Glomerular visceral epithelial cell (primary cell): Measurements from ENCODE around the gene GAREM1.

Experiments
- DNase-seq: peaks from one replicate; pipeline ENCODE4 v3.0.0-alpha.2; 2016; ENCODE audit errors: extremely low spot score

The GAREM1 gene

GRCh38 chr18:32459361-32460101 is 11.2 kb downstream of the GAREM1 start:
- DNase-seq: no peak

- DNase-seq: no peak
These were observed 15.3 kb downstream of the GAREM1 start for GRCh38 chr18:32455361-32455760.

DNA sequence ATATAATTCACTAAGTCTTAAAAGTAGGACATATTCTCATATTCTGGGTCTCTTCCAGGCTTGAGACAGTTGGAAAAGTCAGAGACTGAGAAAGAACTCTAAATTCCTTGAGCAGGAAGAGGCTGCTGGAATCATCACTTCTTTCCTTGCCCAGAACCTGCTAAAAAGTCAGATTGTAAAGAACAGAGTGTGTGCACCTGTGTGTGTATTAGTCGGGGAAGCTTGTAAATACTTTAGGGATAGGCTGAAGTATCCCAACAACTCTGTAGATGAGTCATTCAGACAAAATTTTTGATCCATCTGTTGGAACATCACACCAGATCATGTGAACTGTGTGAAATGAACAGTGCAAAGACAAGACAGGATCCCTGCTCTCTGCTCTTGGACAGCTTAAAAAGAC is 16.1 kb downstream of the GAREM1 start:
- no peak for DNase-seq

DNA sequence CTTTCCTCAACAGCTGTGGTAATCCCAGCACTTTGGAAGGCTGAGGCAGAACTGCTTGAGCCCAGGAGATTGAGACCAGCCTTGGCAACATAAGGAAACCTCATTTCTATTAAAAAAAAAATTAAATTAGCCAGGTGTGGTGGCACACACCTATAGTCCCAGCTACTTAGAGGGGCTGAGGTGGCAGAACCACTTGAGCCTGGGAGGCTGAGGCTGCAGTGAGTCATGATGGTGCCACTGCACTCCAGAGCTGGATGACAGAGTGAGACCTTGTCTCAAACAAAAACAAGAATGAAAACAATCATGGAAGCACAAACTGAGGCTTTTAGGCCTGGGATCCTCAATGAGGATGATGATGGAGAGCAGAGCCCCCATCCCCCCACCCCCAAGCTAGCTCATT is 19.8 kb downstream of the GAREM1 start:
- no peak for DNase-seq

DNA sequence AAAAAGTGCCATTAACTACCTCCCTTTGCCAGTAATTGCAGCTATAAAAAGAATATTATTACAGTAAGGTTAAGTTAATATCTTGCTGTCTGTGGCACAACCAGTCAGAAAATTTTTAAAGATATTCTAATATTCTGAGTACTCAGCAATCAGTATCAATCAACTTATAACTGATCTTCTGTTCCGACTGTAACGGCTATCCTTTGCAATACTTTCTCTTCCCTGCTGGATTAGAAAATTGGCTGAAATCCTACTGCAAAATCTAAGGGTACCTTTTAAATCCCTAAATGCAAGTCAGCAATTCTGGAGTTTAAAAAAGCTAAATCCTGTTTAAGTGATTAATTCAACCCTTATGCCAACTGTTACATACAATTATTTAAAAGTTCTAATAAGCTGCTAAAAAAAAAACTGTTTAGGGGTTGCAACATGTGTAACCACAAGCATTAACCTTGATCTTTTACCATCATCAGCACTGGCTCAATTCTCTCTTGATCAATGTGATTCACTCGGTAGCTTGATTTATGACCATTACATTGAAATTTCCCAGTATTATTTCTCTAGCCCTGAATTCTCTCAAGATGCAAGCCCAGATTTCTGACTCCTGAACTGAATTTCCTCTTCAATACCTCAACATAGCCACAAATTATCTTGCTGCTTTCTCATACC is 20.5 kb downstream of the GAREM1 start:
- no peak for DNase-seq

GRCh38 chr18:32446780-32447179 is 23.9 kb downstream of the GAREM1 start:
- DNase-seq: no peak

- DNase-seq: no peak
These were observed 24.8 kb downstream of the GAREM1 start for GRCh38 chr18:32445846-32446245.

- no peak for DNase-seq
These were observed 26.9 kb downstream of the GAREM1 start for GRCh38 chr18:32443706-32444215.

DNA sequence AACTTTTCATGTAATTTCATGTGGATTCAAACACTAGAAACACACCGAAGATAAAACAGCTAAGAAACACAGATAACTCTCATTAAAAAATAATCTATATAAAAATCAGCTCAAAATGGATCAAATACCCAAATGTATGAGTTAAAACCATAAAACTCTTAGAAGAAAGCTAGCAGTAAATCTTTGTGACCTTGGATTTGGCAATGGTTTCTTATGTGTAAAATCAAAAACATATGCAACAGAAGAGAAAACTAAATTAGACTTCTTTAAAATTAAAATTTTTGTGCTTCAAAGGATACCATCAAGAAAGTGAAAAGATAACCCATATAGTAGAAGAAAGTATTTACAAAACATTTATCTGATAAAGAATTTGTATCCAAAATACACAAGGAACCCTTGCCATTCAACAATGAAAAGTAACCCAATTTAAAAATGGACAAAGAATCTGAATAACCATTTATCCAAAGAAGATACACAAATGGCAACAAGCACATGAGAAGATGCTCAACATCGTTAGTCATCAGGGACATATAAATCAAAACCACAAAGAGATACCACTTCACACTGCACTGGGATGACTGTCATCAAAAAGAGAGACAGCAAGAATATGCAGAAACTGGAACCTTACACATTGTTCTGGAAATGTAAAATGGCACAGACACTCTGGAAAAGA is 27.5 kb downstream of the GAREM1 start:
- DNase-seq: no peak

DNA sequence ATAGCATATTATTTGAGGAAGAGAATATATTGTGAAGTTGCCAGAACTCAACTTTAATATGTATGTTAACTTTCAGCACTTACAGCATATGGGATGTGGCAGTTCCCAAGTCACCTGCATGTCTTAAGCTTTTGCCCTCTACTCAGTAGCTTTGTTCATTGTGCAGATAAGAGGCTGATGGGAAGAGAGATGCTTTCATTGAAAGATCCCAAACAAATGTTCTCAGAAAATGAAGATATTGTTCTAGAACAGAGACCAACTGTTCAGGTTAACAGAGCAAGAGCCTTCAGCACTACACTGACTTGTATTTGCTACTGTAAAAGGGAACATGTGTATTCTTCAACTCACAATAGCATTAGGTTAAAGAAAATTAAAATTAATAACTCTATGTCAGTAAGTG is 28.1 kb downstream of the GAREM1 start:
- DNase-seq: no peak

DNA sequence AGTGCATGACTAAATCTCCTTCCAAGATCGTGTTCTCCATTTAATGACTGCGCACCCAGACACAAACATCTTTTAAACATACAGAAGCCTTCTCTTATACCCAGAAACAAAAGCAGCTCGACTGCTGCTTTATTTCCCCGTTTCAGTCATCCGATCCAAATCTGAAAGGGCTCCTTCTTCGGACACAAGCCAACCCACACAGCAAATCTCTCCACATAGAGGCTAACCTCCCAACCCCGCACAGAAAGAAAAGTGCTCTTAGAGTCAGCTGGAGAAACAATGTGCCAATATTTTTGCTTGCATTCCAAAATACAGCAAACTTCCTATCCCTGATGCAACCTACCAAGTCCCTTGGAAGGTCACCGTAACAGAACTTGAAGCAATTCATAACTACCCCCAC is 29.1 kb downstream of the GAREM1 start:
- DNase-seq: no peak

GRCh38 chr18:32440518-32440917 is 30.2 kb downstream of the GAREM1 start:
- DNase-seq: no peak

GRCh38 chr18:32439802-32440201 is 30.9 kb downstream of the GAREM1 start:
- no peak for DNase-seq

DNA sequence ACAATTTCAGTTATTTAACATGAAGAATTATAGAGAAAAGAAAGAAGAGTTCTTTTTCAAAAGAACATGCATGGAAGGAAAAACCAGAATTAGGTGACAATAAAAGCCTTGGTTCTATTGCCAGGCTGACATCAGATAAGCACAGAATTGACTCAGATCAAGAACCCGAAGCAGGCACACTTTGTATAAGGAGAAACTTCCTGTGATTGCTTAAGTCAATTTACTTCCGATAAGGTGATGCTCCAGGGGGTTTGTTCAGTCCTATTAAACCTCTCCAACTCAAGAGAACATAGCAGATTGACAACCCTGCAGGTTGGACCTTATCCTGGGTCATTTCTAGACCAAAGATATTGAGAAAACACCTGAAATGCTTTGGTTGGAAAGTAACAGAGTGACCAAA is 31.4 kb downstream of the GAREM1 start:
- no peak for DNase-seq

DNA sequence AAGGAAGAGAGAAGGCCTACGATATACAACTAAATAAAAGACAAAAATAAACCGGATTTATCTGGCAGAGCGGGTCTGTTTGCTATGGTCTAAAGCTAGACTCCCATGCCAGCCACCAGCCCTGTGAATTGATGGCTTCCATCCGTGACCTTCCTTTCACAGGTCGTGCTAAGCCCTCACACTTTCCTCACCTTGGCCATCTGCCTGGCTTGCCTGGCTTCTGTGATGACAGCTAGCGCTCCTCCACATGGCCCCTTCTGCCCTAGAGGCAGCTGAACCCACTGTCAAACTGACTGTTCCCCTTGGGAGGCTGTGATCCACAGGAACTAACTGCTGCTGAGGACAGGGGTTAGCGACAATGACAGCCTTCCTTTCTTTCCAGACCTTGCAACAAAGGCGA is 32.5 kb downstream of the GAREM1 start:
- DNase-seq: no peak

DNA sequence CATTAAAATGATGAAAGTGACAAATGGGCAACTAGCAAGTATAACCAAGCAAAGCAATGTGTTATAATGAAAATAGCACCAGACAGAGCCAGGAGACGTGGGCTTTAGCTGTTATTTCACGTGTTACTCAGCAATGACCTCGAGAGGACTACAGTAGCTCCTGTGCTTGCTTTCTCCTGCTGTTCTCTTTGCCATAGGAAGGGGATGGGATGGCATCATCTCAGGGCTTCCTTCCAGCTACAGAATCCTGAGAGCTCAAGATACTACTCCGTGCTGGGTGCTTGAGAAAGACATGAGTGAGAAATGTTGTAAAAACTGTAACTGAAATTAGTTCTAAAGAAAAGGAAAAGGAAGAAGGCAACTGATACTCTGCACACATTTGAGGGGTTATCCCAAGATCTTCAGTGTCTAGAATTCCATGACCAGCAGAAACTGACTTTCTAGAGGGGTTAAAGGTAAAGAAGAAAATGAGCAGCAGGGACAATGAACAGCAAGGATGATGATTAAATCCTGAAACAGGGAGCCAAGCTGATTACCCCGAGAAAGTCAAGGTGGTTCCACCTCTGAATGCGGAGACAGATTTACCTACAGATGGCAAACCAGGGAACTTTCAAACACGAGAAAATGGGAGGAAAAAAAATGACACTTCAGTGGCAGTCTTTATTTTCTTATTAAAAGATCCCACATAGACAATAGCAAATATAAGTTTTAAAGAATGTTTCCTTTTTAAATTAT is 33.4 kb downstream of the GAREM1 start:
- DNase-seq: no peak

- no peak for DNase-seq
These were observed 34.8 kb downstream of the GAREM1 start for GRCh38 chr18:32435631-32436500.

- no peak for DNase-seq
These were observed 38.9 kb downstream of the GAREM1 start for GRCh38 chr18:32431753-32432152.

DNA sequence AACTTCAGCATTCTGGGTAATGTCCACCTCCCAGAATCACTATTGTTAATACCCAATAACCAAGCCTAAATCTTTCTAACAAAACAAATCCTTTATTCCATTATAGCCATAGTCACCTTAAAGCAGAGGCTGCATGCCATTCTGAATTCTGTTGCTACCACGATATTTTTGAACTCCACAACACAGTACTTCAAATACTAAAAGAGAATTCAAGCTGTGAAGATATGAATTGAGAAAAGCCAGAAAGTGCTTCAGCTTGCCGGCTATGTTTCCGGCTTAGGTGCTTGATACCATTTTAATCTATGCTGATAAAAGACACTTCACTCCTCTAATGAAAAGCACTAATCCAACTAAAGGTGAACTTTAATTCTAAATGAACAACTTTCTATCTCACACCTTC is 41.3 kb downstream of the GAREM1 start:
- no peak for DNase-seq

DNA sequence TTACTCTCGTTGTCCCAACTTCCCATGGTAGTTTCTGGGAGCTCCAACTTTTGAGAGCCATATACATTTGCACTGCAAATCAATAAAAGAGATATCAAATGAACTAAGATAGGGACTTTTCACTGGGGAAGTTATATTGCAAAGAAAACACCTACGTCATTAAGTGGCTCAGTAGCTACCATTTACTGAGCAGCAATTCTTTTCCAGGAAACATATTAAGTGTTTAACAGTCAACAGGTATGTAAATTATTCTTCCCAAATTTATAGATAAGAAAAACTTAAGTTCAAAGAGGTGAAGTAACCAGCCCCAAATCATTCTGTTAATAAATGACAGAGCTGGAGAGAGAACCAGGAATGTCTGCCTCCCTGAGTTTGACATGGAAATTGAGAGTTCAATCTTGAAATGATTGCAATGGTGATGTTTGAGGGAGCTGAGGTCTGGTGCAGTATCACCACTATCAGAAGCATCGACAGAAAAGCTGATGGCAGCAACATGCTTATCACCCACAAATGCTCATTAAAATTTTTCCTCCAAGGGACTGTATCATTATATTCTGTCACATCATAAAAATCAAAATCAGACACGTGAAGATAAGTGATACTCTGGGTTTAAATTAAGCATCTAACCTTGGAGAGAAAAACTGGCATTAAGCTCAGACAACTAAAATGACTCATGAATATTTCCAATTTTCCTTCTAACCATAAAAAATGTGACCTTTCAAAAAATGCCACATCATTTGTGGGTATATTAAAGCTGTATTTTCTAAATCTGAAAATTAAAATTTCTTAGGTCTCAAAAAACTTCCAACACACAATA is 43.4 kb downstream of the GAREM1 start:
- no peak for DNase-seq
